ENCODE data around the gene RACK1.

DNA sequence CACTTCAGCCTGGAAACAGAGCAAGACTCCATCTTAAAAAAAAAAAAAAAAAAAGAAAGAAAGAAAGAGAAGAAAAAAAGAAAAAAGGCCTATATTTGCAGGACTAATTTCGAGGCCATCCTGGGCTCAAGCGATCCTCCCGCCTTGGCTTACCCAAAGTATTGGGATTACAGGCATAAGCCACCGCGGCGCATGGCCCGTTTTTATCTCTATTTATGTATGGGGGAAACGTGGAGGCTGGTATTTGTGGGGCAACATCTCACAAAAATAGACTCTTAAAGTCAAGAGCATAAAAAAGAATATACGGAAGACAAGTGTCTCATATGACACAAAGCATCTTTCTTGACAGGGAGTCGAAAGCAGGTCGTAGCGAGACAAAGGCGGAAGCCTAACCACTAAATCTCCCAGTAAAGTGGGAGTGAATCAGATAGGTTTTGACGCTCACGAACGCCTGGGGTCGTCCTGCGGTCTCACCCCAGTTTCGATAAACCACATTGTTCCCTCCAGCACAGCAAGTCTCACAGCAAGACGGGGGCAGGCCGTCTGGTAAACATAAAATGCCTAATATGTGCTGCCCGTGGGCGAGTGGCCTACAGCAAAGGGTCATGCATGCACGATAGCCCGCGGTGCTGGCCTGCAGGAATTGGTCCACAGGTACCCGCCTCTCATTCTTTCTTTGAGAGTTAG, 22.5 kb downstream of the RACK1 start:
- TF ChIP-seq POLR2AphosphoS5 (IDR thresholded peaks at IDR 0.05; ENCODE audit: low read depth, low read length) (no peak), POLR2A (IDR thresholded peaks at IDR 0.05; ENCODE audit: low read depth, low read length) (no peak)
